PC-3 (cell line): ENCODE results near the gene MAP2K7.

Experiments
- CTCF ChIP-seq: fragments of 300-600 bp; sonication (generic); conservative IDR thresholded peaks from 2 replicates; pipeline ENCODE4 v1.5.1; 2017; ENCODE audit warnings: antibody characterized with exemption, low read depth, mild to moderate bottlenecking, low read length
- EZH2phosphoT487 ChIP-seq: fragments of 300-600 bp; sonication (generic); IDR thresholded peaks from 2 replicates; pipeline ENCODE4 v1.6.1; 2018; ENCODE audit warnings: mild to moderate bottlenecking, antibody characterized with exemption, low read length, borderline replicate concordance

GRCh38 chr19:7862413-7862951, 41.2 kb upstream of the MAP2K7 start:
- TF ChIP-seq CTCF (no peak), EZH2phosphoT487 (no peak)
